ENCODE data around the gene TESK1. TPM values are rescaled to one million over a fixed set of nuclear protein-coding genes. Genes with fewer than 3 reads are reported as not detected.

The TESK1 gene
- total and polyA plus RNA-seq, 7 donors = 23.5 to 47.4 (median 27.0) TPM

- peaks cover 0 to 15% (median 13%) of the 10 kb centered on the region in 4 donors for H3K4me1 ChIP-seq
- TF ChIP-seq POLR2AphosphoS5 (IDR thresholded peaks at IDR 0.05) = peak in 1 of 4 donors; percentile 22
- TF ChIP-seq CTCF (IDR thresholded peaks at IDR 0.05) = no peak
- no peaks in the 10 kb centered on the region for H3K27me3 ChIP-seq
- no peaks in the 10 kb centered on the region for H3K36me3 ChIP-seq
- WGBS, 2 donors = 40 to 80% methylated on average over 7 of the region's 7 CpGs
- intact Hi-C loops (cut with DNase I) = loop anchor here (10.0 kb wide), 1 partner anchor 657 kb away; no protein-coding TSS in a partner anchor
- no peak overlapping the region for H3K27ac ChIP-seq
- no peaks in the 10 kb centered on the region for H3K9me3 ChIP-seq
- no peak for DNase-seq
- H3K4me3 ChIP-seq = no peak overlapping the region
These were observed 47.1 kb downstream of the TESK1 start for GRCh38 chr9:35651956-35652828.

- H3K4me1 ChIP-seq = peaks cover 0 to 16% (median 14%) of the 10 kb centered on the region in 4 donors
- no peak overlapping the region for H3K27ac ChIP-seq
These were observed 47.8 kb downstream of the TESK1 start for GRCh38 chr9:35652829-35653209.

GRCh38 chr9:35653611-35654010, 48.5 kb downstream of the TESK1 start:
- intact Hi-C loops (cut with DNase I) = loop anchor here (10.0 kb wide), 1 partner anchor 659 kb away; no protein-coding TSS in a partner anchor
- DNase-seq = no peak
- WGBS, 2 donors = 93 to 94% methylated on average over 2 of the region's 2 CpGs
- H3K9me3 ChIP-seq = no peaks in the 10 kb centered on the region
- H3K4me1 ChIP-seq = peaks cover 0 to 18% (median 14%) of the 10 kb centered on the region in 4 donors
- H3K27ac ChIP-seq = no peak overlapping the region
- no peak for TF ChIP-seq POLR2AphosphoS5 (IDR thresholded peaks at IDR 0.05)
- TF ChIP-seq POLR2A (IDR thresholded peaks at IDR 0.05) = no peak
- TF ChIP-seq EP300 (IDR thresholded peaks at IDR 0.05) = no peak
- no peak for TF ChIP-seq CTCF (IDR thresholded peaks at IDR 0.05)
- H3K4me3 ChIP-seq = no peak overlapping the region
- no peaks in the 10 kb centered on the region for H3K27me3 ChIP-seq
- no peaks in the 10 kb centered on the region for H3K36me3 ChIP-seq

More at GRCh38 chr9:35652829-35653209, 47.8 kb downstream of the TESK1 start:
- Histone ChIP-seq H3K9me3 (no peaks in the 10 kb centered on the region), H3K4me3 (no peak overlapping the region), H3K27me3 (no peaks in the 10 kb centered on the region), H3K36me3 (no peaks in the 10 kb centered on the region)
- intact Hi-C loops (cut with DNase I) = loop anchor here (10.0 kb wide), 1 partner anchor 658 kb away; no protein-coding TSS in a partner anchor
- DNase-seq = peak; percentile 38
- WGBS, 2 donors = 23 to 77% methylated on average over 8 of the region's 8 CpGs
- TF ChIP-seq EP300 (IDR thresholded peaks at IDR 0.05) (no peak), POLR2A (IDR thresholded peaks at IDR 0.05) (no peak), CTCF (IDR thresholded peaks at IDR 0.05) (no peak), POLR2AphosphoS5 (IDR thresholded peaks at IDR 0.05) (no peak)

GRCh38 chr9:35656348-35656747, 51.3 kb downstream of the TESK1 start:
- intact Hi-C loops (cut with DNase I) = loop anchor here (2.0 to 10.0 kb wide), 2 partner anchors 158 to 662 kb away; partner anchors contain the start of gene HINT2
- Histone ChIP-seq H3K4me3 (no peak overlapping the region), H3K4me1 (peaks cover 0 to 42% (median 37%) of the 10 kb centered on the region in 4 donors), H3K27me3 (no peaks in the 10 kb centered on the region), H3K27ac (peak overlapping the region; percentile 97 to 98 (median 98)), H3K9me3 (no peaks in the 10 kb centered on the region), H3K36me3 (peaks cover 0 to 13% (median 10%) of the 10 kb centered on the region in 4 donors)
- TF ChIP-seq POLR2A (IDR thresholded peaks at IDR 0.05) = no peak
- TF ChIP-seq EP300 (IDR thresholded peaks at IDR 0.05) = no peak
- no peak for TF ChIP-seq CTCF (IDR thresholded peaks at IDR 0.05)
- no peak for TF ChIP-seq POLR2AphosphoS5 (IDR thresholded peaks at IDR 0.05)
- no peak for DNase-seq
- WGBS, 2 donors = 78 to 89% methylated on average over 17 of the region's 17 CpGs

All from sigmoid colon (tissue), 7 donors.